ENCODE data around the gene EIF1AD. TPM values are rescaled to one million over a fixed set of nuclear protein-coding genes. Genes with fewer than 3 reads are reported as not detected.

Gene EIF1AD
- total RNA-seq, 4 donors from 2014 or later: 29.3 to 35.0 (median 30.7) TPM

GRCh38 chr11:65947603-65948125 lies 54.3 kb downstream of the EIF1AD start:
- Histone ChIP-seq H3K36me3 (no peaks in the 10 kb centered on the region), H3K9me3 (no peaks in the 10 kb centered on the region), H3K4me1 (no peaks in the 10 kb centered on the region), H3K4me3 (no peak overlapping the region), H3K27me3 (peaks cover 19% of the 10 kb centered on the region), H3K27ac (no peak overlapping the region)
- ATAC-seq: no peak
- TF ChIP-seq POLR2AphosphoS5 (IDR thresholded peaks at IDR 0.05) (no peak), CTCF (IDR thresholded peaks at IDR 0.05) (no peak), EP300 (IDR thresholded peaks at IDR 0.05) (no peak), POLR2A (IDR thresholded peaks at IDR 0.05) (no peak)
- 77 to 82% methylated on average over 8 to 9 of the region's 12 CpGs for WGBS, 2 donors (ENCODE audit: low coverage in 1 of 2)

- no peak for ATAC-seq
- H3K27me3 ChIP-seq: peaks cover 19% of the 10 kb centered on the region
- no peak for TF ChIP-seq CTCF (IDR thresholded peaks at IDR 0.05)
- no peak for TF ChIP-seq EP300 (IDR thresholded peaks at IDR 0.05)
- no peak for TF ChIP-seq POLR2AphosphoS5 (IDR thresholded peaks at IDR 0.05)
- no peak for TF ChIP-seq POLR2A (IDR thresholded peaks at IDR 0.05)
- no peaks in the 10 kb centered on the region for H3K36me3 ChIP-seq
- H3K4me1 ChIP-seq: no peaks in the 10 kb centered on the region
- H3K4me3 ChIP-seq: no peak overlapping the region
- no peak overlapping the region for H3K27ac ChIP-seq
- H3K9me3 ChIP-seq: no peaks in the 10 kb centered on the region
- WGBS, 2 donors (ENCODE audit: low coverage in 1 of 2): 43 to 46% methylated on average over 2 to 4 of the region's 13 CpGs
These were observed 54.8 kb downstream of the EIF1AD start for GRCh38 chr11:65947133-65947532.

- 100% methylated on average over 1 of the region's 4 CpGs; no CpG with 5 or more reads in 1 of the 2 donors for WGBS, 2 donors (ENCODE audit: low coverage in 1 of 2)
- no peak for TF ChIP-seq POLR2AphosphoS5 (IDR thresholded peaks at IDR 0.05)
- TF ChIP-seq CTCF (IDR thresholded peaks at IDR 0.05): no peak
- TF ChIP-seq POLR2A (IDR thresholded peaks at IDR 0.05): no peak
- TF ChIP-seq EP300 (IDR thresholded peaks at IDR 0.05): no peak
- peaks cover 16% of the 10 kb centered on the region for H3K27me3 ChIP-seq
- H3K27ac ChIP-seq: no peak overlapping the region
- no peaks in the 10 kb centered on the region for H3K4me1 ChIP-seq
- no peaks in the 10 kb centered on the region for H3K9me3 ChIP-seq
- ATAC-seq: no peak
- no peak overlapping the region for H3K4me3 ChIP-seq
- no peaks in the 10 kb centered on the region for H3K36me3 ChIP-seq
These were observed 55.3 kb downstream of the EIF1AD start for GRCh38 chr11:65946655-65947054.

Other genes with a start within 250 kb of the EIF1AD start
- 10 to 100 TPM; 11.2 to 23.4 (median 15.7) TPM for gene AP5B1, start 221.2 kb downstream of the EIF1AD start, total RNA-seq
- under 1 TPM in 1 of 4 donors, not detected in 3; 0.62 TPM for gene OVOL1, start 215.1 kb downstream of the EIF1AD start, total RNA-seq
- gene SNX32, start 168.2 kb downstream of the EIF1AD start, total RNA-seq: under 1 TPM in 1 of 4 donors, not detected in 3; 0.13 TPM
- 100 to 1,000 TPM; 559 to 895 (median 639) TPM for gene CFL1, start 144.0 kb downstream of the EIF1AD start, total RNA-seq
- 10 to 100 TPM; 37.2 to 71.7 (median 60.8) TPM for gene MUS81, start 141.7 kb downstream of the EIF1AD start, total RNA-seq
- 10 to 100 TPM; 55.6 to 92.8 (median 81.2) TPM for gene EFEMP2, start 129.4 kb downstream of the EIF1AD start, total RNA-seq
- 1 to 10 TPM in 1 of 4 donors, under 1 TPM in 2, not detected in 1; 0.52 to 3.6 (median 0.94) TPM for gene CTSW, start 122.3 kb downstream of the EIF1AD start, total RNA-seq
- 10 to 100 TPM; 35.2 to 62.3 (median 54.6) TPM for gene FIBP, start 113.7 kb downstream of the EIF1AD start, total RNA-seq
- gene CCDC85B, start 111.5 kb downstream of the EIF1AD start, total RNA-seq: 100 to 1,000 TPM in 1 of 4 donors, 10 to 100 TPM in 3; 68.7 to 111 (median 77.7) TPM
- gene FOSL1, start 101.8 kb downstream of the EIF1AD start, total RNA-seq: 10 to 100 TPM in 1 of 4 donors, 1 to 10 TPM in 3; 1.4 to 24.9 (median 4.1) TPM
- gene C11orf68, start 83.1 kb downstream of the EIF1AD start, total RNA-seq: 10 to 100 TPM; 19.4 to 38.4 (median 33.3) TPM
- 100 to 1,000 TPM in 2 of 4 donors, 10 to 100 TPM in 2; 80.2 to 118 (median 98.8) TPM for gene DRAP1, start 82.7 kb downstream of the EIF1AD start, total RNA-seq
- gene TSGA10IP, start 56.7 kb downstream of the EIF1AD start, total RNA-seq: not detected
- 10 to 100 TPM; 32.3 to 96.1 (median 39.7) TPM for gene SART1, start 40.4 kb downstream of the EIF1AD start, total RNA-seq
- gene BANF1, start 346 bp upstream of the EIF1AD start, total RNA-seq: 10 to 100 TPM; 35.9 to 61.2 (median 43.4) TPM
- gene CST6, start 9.9 kb upstream of the EIF1AD start, total RNA-seq: 1 to 10 TPM in 1 of 4 donors, not detected in 3; 1.7 TPM
- under 1 TPM in 1 of 4 donors, not detected in 3; 0.12 TPM for gene CATSPER1, start 24.3 kb upstream of the EIF1AD start, total RNA-seq
- 1 to 10 TPM; 1.2 to 7.8 (median 2.2) TPM for gene GAL3ST3, start 47.0 kb upstream of the EIF1AD start, total RNA-seq
- 100 to 1,000 TPM; 113 to 179 (median 160) TPM for gene SF3B2, start 50.2 kb upstream of the EIF1AD start, total RNA-seq
- gene PACS1, start 68.1 kb upstream of the EIF1AD start, total RNA-seq: 10 to 100 TPM; 32.7 to 81.8 (median 38.2) TPM